Measurements from ENCODE around the gene LPXN. TPM values are rescaled to one million over a fixed set of nuclear protein-coding genes. Genes with fewer than 3 reads are reported as not detected.

Gene LPXN
- polyA plus RNA-seq (ENCODE audit: insufficient read length in 4 of 4) = 1 to 10 TPM; 7.3 to 8.2 (median 7.7) TPM

DNA sequence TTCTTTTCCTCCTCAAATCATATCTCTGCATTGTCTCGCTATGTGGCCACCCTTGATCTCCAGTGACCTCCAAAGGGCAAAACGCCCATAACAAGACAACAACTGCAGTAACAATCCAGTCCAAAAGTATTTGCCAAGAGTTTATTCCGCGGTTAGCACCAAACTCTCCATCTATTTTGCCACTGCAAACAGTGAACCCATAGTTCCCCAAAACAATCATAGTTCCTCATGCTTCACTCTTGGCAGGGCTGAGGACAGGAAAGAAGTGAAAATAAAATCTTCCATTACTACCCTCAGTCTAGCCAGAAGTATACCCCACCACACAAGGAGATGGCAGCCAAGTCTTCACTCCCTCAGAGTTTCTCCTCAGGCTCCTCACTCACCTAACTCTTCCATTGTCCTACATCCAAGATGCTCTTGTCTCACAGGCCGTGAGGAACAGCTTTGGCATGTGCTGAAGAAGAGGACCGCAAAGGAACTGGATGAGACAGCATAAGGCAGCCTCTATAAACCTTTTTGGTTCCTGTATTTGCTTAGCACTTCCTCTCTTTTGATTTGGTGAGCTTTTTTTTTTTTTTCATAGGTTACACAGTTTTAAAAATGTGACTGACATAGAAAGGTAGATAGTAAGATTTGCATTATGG, at the start of gene LPXN:
Gene LPXN (minus strand): TSS at position 480 of the 644 bp plus-strand sequence. CDS start 84 bp downstream, at position 396.
- DNase-seq (ENCODE audit: low read depth in 4 of 4, low spot score in 3 of 4) = no peak

DNA sequence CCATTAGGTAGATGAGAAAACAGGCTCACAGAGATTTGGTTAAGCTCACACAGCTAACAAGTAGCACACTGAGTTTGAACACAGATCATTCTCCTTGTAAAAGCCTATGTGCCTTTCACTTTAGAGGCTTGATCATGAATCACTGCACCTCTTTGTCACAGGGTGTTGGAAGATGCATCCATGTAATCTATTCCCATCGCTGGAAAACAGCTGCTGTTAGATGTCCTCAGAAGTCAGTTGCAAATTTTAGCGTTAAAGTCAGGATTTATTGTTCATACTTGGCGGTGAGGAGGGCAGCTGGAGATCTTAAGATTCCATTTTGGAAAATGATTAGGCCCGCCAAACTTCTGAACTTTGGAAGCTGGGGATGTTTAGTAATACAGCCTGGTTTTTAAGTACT, 49.4 kb upstream of the LPXN start:
- no peak for DNase-seq (ENCODE audit: low read depth in 4 of 4, low spot score in 3 of 4)

DNA sequence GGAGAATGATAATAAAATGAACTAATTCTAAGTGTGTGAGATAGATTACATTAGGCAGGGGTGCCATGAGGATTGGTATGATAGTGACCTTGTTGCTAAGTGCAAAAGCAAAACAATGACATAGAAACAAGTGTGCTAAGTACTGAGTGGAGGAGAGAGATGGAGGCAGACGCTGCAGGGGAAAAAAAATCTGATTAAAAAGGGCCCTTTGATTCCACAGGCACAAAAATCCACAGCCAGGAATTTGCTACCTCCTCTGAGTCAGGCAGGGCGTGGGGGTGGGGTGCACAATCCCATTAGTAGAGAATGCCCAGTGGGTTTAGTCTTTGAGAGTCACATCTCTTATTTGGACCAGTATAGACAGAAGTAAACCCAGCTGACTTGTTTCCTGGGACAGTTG, 46.7 kb upstream of the LPXN start, which contains the start of gene CNTF:
Gene CNTF (plus strand): TSS at position 322 of the 400 bp plus-strand sequence. CDS start 88 bp downstream, outside the sequence.
- no peak for DNase-seq (ENCODE audit: low read depth in 4 of 4, low spot score in 3 of 4)

DNA sequence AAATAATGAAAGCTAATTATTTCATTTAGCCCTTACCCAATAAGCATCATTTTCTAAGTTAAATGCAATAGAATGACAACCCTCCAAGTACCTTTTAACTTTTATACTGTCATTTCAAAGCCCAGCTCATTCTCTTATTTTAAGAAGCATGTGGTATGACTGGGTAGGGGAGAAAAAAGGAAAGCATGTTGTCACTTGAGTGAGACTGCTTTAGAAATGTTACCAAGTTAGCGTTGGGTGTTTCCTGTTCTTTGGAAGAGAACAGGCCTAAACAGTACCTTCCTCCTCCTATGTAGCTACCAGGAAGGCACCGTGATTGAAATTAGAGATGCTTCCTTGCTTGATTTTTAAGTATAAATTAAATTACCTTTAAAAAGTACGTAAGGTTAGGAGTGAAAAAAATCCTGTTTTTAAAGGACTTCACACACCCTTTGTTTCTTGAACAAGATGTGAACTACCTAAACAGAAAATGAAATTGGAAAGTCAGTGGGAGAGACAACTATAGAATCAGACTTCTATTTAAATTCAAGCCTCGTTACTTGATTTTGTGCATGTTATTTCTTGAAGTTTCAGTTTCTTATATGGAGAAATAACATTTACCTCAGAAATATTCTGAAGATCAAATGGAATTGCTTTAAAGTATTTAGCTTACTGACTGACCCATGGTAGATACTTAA, 46.1 kb upstream of the LPXN start:
- DNase-seq (ENCODE audit: low read depth in 4 of 4, low spot score in 3 of 4) = no peak

DNA sequence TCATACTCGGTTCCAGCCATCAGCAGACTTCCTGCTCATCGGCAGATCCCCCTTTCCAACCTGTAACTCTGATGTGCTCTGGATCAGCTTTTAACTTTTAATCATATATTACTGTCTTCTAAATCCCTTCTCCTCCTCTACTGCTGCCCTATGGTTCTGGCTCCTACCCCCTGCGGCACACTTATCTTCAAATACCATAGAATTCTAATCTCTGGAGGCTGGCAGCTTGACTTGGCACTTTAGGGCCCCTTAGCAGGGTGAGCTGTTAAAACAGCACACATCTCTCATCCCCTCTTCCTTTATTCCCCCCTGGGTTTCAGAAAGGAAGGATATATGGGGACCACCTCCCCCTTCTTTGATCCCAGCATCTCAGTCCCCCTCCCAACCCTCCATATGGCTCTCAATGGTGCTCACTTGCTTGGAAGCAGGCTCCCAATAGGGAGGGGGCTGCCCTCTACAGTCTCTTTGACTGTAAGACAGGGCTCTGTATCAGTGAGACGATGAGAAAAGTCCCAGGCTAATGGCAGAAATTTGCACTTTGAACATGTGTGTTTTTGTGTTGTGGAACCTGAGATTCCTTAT, 42.4 kb upstream of the LPXN start:
- no peak for DNase-seq (ENCODE audit: low read depth in 4 of 4, low spot score in 3 of 4)

DNA sequence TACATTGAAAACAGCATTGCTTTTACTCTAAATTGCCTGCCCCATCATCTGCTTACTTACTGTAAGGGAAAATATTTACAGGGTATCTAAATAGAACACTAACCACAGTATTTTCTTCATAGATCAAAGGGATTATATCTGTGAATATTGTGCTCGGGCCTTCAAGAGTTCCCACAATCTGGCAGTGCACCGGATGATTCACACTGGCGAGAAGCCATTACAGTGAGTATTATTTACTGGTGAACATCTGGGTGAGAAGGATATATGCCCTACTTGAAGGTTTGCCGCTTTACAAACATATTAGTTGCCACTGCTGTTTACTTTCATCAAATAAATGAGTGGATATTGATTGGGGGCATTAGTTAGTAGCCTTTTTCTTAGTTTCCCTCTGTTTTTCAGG, 40.9 kb upstream of the LPXN start:
- no peak for DNase-seq (ENCODE audit: low read depth in 4 of 4, low spot score in 3 of 4)

DNA sequence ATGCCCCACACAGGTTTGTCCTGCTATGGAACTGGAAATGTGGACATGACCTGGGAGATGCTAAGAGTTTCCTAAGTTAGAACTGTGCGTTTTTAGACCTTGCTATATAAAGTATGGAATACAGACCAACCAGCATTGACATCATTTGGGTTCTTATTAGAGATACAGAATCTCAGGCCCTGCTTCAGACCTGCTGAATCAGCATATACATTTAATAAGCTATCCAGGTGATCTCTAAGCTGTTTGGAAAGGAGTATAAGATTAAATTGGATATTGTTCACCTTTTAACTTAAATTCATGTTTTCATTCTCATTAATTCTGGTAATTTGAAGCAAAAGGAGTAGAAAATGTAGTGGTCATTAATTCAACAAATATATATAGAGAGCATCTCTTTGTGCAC, 39.9 kb upstream of the LPXN start:
- DNase-seq (ENCODE audit: low read depth in 4 of 4, low spot score in 3 of 4) = no peak

GRCh38 chr11:58613228-58613627, 37.6 kb upstream of the LPXN start:
- no peak for DNase-seq (ENCODE audit: low read depth in 4 of 4, low spot score in 3 of 4)

GRCh38 chr11:58609723-58610122, 34.1 kb upstream of the LPXN start:
- DNase-seq (ENCODE audit: low read depth in 4 of 4, low spot score in 3 of 4) = no peak

- no peak for DNase-seq (ENCODE audit: low read depth in 4 of 4, low spot score in 3 of 4)
These were observed 32.7 kb upstream of the LPXN start for GRCh38 chr11:58608331-58608730.

DNA sequence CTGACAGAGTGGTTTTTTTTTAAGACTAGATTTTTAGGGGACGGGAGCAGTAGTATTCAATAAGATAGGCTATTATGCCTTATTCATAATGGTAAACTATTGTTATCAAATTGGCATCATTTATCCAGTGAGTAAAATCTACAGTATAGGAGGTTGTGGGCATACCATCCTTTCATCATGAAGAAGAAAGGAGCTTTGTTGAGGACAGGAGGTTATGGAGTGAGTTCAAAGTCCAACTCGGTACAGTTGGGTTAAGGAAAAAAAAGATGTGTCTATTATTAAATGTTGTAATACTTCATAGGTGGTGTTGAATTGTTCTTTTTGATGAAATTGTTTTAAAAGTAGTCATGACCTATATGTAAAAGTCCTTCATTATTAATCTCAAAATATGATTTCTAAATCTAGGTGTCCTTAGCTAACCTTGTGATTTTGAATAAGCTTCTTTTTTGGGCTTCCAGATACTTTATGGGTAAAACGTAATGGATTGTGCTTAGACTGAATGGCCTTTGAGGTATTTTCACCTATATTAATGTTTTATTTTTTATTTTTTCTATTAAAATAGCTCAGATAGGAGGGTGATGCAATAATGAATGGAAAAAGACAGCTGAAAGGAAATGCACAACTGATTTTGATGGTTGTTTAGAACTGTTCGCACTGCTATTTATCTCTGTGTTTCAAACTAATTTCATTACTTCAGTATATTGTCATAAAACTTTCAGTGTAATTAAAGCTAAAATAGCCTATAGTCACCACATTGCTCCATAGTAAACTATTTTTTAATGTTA, 31.5 kb upstream of the LPXN start:
- DNase-seq (ENCODE audit: low read depth in 4 of 4, low spot score in 3 of 4) = no peak

DNA sequence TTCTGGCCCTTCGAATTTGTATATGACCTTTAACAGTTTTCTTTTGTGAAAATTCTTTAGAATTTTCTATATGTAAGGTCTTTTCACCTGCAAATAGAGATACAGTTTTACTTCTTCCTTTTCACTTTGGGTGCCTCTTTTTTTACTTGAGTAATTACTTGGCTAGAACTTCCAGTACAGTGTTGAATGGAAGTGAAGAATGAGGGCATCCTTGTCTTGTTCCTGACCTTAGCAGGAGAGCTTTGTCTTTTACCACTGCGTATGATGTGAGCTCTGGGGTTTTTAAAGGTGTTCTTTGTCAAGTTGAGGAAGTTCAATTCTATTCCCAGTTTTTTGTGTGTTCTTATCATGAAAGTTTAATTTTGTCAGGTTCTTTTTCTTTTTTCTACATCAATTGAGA, 24.9 kb upstream of the LPXN start:
- no peak for DNase-seq (ENCODE audit: low read depth in 4 of 4, low spot score in 3 of 4)

DNA sequence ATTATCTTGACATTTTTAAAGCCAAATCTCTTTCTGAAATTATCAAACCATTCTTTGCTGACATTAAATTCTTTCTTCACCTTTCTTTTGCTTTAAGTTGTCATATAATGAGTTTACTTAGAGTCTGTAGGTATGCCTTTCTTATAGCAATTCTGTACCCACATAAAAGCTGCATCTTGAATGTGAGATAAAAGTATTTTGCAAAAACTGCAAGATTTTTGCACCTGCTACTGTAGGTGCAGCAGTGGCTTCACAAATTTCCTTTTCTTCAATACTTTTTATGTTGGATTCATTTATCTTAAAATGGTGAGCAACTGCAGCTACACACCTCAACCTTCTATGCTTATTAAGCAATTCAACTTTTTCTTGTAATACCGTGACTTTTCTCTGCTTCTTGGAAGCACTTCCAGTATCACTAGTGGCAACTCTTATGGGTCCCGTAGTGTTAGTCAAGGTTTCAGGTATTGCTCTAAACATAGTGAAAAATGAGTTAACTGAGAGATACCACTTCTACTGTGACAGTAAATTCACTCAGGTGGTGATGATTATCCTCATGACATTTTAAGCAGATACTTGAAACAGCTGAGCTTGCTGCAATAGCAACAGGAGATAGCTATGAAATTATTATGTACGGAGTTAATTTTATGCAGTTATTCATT, 22.0 kb upstream of the LPXN start:
- DNase-seq (ENCODE audit: low read depth in 4 of 4, low spot score in 3 of 4) = no peak

DNA sequence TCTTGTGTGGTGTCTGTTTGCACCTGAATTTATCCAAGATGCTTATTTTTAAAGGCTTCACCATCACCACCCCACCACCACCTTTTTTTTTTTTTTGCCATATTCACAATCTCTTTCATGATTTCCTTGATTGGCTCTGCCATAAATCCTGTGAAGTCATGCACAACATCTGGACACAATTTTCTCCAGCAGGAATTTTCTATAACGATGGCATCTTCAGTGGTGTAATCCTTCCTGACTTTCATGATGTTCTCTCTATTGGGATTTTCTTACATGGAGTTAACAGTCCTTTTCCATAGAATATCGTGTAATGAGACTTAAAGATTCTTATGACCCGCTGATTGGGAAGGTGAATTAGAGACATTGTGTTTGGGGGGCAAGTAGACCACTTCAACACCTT, 21.0 kb upstream of the LPXN start:
- no peak for DNase-seq (ENCODE audit: low read depth in 4 of 4, low spot score in 3 of 4)

GRCh38 chr11:58594826-58595225, 19.2 kb upstream of the LPXN start:
- DNase-seq (ENCODE audit: low read depth in 4 of 4, low spot score in 3 of 4) = no peak

DNA sequence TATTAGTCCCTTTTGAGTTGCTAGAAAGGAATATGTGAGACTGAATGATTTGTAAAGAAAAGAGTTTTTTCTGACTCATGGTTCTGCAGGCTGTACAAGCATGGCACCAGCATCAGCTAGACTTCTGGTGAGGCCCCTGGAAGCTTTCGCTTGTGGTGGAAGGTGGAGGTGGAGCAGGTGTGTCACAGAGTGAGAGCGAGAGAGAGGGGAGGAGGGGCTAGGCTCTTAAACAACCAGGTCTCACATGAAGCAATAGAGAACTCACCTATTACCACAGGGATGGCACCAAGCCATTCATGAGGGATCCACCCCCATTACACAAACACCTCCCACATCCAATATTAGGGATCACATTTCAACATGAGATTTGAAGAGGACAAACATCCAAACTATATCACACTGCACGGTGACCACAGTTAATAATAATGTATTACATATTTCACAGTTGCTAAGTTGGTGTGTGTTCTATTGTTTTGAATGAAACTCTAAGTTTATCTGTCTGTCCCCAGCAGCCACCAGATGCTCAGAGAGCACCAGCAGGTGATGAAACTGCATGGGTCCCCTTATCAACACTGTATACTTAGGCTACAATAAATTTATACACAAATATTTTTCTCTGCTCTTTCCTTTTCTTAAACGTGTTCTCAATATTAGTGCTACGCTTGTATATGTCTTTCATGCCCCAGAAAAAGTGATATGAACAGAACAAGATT, 17.3 kb upstream of the LPXN start:
- DNase-seq (ENCODE audit: low read depth in 4 of 4, low spot score in 3 of 4) = no peak

GRCh38 chr11:58591659-58592058, 16.0 kb upstream of the LPXN start:
- DNase-seq (ENCODE audit: low read depth in 4 of 4, low spot score in 3 of 4) = no peak

GRCh38 chr11:58586998-58587397, 11.3 kb upstream of the LPXN start:
- no peak for DNase-seq (ENCODE audit: low read depth in 4 of 4, low spot score in 3 of 4)

GRCh38 chr11:58582437-58582836, 6.8 kb upstream of the LPXN start:
- no peak for DNase-seq (ENCODE audit: low read depth in 4 of 4, low spot score in 3 of 4)

- DNase-seq (ENCODE audit: low read depth in 4 of 4, low spot score in 3 of 4) = no peak
These were observed 4.7 kb upstream of the LPXN start for GRCh38 chr11:58580311-58580710.

Measured in right renal pelvis (tissue), 4 donors.